ENCODE results near the gene ARL1. TPM values are rescaled to one million over a fixed set of nuclear protein-coding genes. Genes with fewer than 3 reads are reported as not detected.

The ARL1 gene
- total RNA-seq, 1 experiment from 2014 or later: 81.4 TPM

Other genes with a start within 250 kb of the ARL1 start
- gene SLC5A8, start 197.5 kb downstream of the ARL1 start, total RNA-seq (2014; rRNA removed; shearing (Covaris generic)): not detected in 2 replicates
- gene UTP20, start 127.7 kb downstream of the ARL1 start, total RNA-seq (2014; rRNA removed; shearing (Covaris generic)): 21.7 and 23.2 TPM in 2 replicates
- not detected in 2 replicates for gene SPIC, start 67.6 kb upstream of the ARL1 start, total RNA-seq (2014; rRNA removed; shearing (Covaris generic))
- gene MYBPC1, start 187.2 kb upstream of the ARL1 start, total RNA-seq (2014; rRNA removed; shearing (Covaris generic)): not detected in 2 replicates